Measurements from ENCODE around the gene COL1A1.

COL1A1 gene

DNA sequence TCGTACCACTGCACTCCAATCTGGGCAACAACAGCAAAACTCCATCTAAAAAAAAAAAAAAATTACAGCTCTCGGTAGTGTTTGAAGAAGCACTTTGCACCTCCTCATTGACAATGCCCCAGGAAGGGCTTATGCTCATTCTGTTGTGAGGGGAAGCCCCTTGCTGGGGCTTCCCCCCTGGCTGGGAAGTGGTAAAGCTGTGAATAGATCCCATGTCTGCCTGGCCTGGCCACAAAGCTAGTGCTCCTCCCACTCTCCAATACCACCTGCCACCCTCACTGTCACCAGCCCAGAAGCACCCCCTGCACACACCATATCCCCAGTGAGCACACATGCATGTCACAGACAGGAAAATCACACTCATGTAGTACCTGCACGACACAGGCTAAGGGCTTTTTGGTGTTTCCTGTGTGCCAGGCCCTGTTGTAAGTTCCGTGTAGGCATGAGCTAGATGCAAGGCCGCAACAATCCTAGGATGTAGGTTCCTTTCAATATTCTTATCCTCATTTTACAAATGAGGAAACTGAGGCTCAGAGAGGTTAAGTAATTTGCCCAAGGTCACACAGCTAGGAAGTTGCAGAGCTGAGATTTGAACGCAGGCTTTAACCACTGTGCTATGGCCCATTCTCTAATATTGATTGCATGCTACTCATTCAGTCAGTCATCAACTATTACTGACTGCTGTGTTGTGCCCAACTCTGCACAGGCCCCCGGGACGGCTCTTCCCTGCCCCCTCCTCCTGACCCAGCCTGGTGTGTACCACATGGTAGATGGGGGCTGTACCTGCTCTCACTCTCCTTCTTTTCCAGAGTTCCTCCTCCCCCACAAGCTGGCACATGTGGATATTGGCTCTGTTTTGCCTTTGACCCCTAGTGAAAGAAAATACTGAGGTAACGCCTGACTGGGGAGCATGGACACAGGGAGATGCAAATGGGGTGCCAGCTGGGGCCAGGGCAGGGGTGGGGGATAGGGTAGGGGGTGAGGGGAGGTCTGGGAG lies 11.9 kb upstream of the COL1A1 start:
- no peak for DNase-seq

GRCh38 chr17:50212121-50212843 lies 10.9 kb upstream of the COL1A1 start:
- DNase-seq = no peak

- DNase-seq = no peak
These were observed 10.1 kb upstream of the COL1A1 start for GRCh38 chr17:50211249-50212120.

DNA sequence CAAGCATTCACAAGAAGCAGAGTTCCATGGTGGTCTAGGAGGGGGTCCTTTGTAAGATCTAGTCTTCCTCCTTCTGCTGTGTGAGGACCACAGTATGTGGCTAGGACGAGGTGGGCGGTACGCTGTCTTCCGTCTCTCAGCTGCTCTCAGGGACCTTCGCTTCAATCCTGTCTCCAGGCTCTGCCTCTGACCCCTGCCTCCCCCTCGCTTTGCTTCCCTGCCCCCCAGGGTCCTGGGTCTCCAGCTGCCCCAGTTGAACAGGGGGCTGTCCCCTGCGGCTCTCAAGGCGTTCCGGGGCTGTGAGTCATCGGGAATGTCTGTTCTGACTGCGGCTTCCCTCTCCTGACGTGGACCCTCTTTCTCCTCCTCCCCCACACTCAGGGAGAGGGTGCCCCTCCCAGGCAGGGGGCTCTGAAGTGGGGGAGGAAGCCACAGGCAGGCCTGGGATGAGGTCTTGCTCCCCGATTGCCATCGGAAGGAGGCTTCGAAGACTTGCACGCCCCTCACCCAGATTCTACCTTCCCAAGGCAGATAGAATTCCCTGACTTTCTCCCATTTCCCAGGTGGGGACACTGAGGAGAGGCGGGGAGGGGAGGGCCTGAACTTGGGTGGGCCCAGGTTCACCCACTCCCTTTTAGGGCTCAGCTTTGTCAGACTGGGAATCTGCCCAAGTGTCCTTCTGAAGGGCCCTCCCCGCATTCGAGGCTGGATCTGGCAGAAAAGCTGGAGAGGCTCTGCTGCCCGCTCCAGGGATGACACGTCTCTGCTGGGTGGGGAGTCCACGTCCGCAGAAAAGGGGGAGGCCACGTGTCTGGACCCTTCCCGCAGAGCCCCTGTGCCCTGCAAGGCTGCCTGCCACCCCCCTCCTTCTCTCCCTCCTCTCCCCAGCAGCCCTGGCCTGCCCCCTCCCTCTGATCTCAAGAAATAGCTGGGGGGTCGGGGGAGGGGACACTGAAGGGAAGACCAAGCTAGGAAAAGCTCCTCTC lies 9.1 kb upstream of the COL1A1 start:
- no peak for DNase-seq

DNA sequence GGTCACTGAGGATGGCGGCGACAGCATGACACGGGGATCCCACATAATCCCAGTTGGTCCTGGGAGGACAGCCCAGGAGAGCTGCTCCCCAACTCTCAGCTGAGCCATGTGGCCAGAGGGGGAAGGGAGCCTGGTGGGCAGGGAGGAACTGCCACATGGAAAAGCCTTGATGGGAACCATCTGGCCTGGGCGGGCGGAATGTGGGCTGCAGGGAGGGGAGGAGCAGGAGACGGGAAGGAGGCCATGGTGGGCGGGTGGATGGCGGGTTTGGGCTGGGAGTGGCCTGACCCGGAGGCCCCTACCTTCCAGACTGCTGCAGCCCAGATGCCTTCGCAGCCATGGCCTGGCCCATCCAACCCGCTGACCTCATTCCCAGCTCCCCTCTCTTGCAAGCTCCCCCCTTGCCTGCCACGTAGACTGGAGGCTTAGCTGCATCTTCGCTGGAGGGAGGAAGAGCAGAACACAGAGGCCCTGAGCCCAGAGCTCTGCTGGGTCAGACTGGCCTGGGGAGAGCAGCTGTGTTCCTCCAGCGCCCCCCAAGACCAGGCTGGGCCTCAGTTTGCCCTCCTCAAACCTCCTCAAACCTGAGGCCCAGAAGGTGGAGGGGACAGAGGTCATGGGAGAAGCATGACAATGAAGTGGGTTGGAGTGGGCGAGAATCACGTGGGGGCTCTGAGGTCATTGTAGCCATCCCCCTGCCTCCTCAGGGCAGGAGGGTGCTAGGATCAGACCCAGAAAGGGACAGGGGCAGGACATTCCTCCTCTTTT lies 8.2 kb upstream of the COL1A1 start:
- DNase-seq = no peak

GRCh38 chr17:50209133-50209471 lies 7.7 kb upstream of the COL1A1 start:
- DNase-seq = no peak

GRCh38 chr17:50208611-50209061 lies 7.2 kb upstream of the COL1A1 start:
- DNase-seq = no peak

DNA sequence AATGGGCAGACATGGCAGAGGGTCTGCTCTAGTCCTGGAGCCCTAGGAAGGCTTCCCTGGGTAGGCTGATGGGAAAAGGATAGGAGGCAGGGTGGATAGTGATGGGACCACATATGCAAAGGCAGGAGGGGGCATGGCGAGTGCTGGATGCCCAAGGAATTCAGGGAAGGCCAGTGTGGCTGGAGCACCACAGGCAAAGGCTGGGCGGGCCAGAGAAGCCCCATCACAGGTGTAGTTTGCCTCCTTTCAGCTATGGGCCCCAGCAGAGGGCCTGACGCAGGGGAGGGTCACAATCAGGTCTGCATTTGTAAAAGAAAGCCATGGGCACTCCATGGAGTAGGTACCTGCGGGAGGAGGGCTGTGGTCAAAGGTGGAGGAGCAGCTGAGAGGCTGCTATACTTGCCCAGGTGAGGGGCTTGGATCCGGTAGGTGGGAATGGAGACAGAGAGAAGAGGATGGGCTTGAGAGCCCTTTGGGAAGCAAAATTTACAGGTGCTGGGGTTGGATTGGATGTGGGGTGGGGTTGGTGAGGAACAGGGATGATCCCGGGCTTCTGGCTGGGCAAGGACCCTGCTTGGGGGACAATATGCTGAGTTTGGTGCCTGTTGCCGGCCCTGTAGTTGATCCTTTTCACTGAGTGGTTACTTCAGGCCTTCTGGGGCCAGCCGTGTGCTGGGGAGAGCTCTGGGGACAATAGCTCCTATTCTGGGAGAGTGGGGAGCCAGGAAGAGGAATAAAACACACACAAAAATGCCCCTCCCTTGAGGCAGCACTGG lies 6.5 kb upstream of the COL1A1 start:
- no peak for DNase-seq

DNA sequence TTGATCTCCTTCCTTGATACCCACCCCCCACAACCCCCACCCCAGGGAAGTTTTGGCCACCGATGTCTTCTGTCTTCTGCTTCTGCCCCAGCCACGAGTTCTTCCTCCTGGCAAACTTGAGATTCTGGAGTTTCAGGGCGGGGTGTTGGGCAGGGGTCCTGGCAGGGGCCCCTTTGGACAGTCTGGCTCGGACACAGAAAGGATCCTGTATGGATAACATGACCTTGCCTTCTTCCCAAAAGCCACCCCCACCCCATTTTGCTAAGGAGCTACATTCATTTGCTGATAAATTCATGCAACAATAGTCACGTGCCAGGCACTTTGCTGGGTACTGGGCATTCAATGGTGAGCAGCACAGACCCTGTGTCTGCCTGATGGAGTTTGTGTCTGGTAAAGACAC lies 5.9 kb upstream of the COL1A1 start:
- DNase-seq = no peak

GRCh38 chr17:50206604-50207293 lies 5.3 kb upstream of the COL1A1 start:
- no peak for DNase-seq

DNA sequence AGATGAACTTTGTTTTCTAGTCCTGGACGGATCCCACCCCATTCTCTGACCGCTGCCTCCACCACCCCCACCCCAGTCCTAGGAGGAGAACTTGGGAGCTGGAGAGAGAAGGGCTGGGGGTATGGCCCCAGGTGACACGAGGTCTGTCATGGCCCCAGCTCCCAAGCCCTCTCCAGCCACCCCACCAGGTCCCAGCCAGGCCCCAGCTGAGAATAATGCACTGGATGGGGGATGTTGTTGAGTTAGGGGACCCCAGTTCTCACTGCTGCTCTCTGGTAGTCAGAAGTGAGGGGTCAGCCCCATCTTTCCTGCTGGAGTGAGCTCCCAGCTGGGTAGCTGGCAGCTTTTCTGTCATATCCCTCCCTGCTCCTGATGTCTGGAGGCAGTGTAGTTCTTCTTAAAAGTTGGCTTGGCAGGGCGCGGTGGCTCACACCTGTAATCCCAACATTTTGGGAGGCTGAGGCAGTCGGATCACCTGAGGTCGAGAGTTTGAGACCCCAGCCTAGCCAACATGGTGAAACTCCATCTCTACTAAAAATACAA lies 4.6 kb upstream of the COL1A1 start:
- DNase-seq = no peak

- no peak for DNase-seq
These were observed 3.9 kb upstream of the COL1A1 start for GRCh38 chr17:50205111-50205962.

DNA sequence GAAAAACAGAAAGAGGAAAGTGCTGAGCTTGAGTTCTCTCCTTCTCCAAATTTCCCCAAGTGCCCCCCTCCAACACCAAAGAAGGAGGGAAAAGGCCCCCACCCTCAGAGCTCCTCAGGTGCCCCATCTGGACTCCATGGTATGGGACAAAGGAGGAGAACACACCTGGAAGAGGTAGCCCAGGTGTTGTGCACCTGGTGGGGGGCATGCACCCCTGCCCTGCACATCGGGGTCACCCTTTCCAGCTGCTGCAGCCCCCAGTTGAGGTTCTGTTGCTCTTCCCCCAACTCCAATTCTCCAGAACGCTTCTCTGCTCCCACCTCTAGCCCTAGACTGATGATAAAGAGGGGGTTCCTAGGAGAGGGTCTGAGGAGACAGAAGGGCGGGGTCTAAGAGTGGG lies 3.0 kb upstream of the COL1A1 start:
- DNase-seq = no peak

- no peak for DNase-seq
These were observed 2.3 kb upstream of the COL1A1 start for GRCh38 chr17:50203604-50204345.

DNA sequence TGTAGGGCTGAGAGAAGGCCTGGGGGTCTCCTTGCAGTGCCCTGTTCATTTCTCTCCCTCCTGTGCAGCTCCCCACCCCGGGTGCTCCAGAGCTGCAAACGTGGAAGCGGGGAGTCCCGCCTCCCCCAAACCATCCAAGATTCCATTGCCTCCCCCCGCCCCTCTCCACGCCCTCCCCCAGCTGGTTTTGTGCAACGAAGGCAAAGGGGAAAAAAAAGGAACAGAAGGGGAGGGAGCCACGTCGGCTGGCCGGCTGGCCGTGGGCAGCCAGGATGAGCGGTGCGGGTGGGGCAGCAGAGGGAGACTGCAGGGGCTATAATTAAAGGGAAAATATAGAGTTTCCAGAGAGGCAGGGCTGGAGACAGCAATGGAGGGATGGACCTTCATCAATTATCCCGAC lies 1.7 kb upstream of the COL1A1 start:
- no peak for DNase-seq

- peak; percentile 71 for DNase-seq
These were observed 765 bp downstream of the COL1A1 start for GRCh38 chr17:50200457-50201275.

Measured in activated T-cell treated with anti-CD3 and anti-CD28 coated beads for 4 hours (primary cell).